Effector memory CD4-positive, alpha-beta T cell (primary cell): Measurements from ENCODE around the gene MARCHF9.
A peak's percentile ranks its signal among the peaks of the same experiment; 100 is the strongest.

Experiments
- DNase-seq, 3 donors: peaks; one replicate each; pipeline ENCODE4 v3.0.0-alpha.2; 2020
- H3K27ac ChIP-seq: 2 replicates; pipeline ENCODE4 v1.7.0; 2013; ENCODE audit warnings: mild to moderate bottlenecking, low read length, moderate library complexity; ENCODE audit not compliant: insufficient read depth, poor library complexity, severe bottlenecking
- H3K27me3 ChIP-seq: replicated peaks from 2 replicates; pipeline ENCODE4 v1.7.0; 2013; ENCODE audit warnings: mild to moderate bottlenecking, low read length; ENCODE audit not compliant: insufficient read depth, control insufficient read depth, poor library complexity, severe bottlenecking
- H3K36me3 ChIP-seq: 2 replicates; pipeline ENCODE4 v1.7.0; 2013; ENCODE audit warnings: mild to moderate bottlenecking, low read length, moderate library complexity; ENCODE audit not compliant: control insufficient read depth, insufficient read depth
- H3K4me1 ChIP-seq: 2 replicates; pipeline ENCODE4 v1.7.0; 2013; ENCODE audit warnings: low read length, mild to moderate bottlenecking; ENCODE audit not compliant: control insufficient read depth, insufficient read depth, poor library complexity, severe bottlenecking
- H3K4me3 ChIP-seq: 2 replicates; pipeline ENCODE4 v1.7.0; 2013; ENCODE audit warnings: low read length, low read depth, mild to moderate bottlenecking; ENCODE audit not compliant: insufficient read depth, poor library complexity, severe bottlenecking
- H3K9me3 ChIP-seq: 2 replicates; pipeline ENCODE4 v1.7.0; 2013; ENCODE audit warnings: mild to moderate bottlenecking, low read length, moderate library complexity; ENCODE audit not compliant: control insufficient read depth

MARCHF9 gene

DNA sequence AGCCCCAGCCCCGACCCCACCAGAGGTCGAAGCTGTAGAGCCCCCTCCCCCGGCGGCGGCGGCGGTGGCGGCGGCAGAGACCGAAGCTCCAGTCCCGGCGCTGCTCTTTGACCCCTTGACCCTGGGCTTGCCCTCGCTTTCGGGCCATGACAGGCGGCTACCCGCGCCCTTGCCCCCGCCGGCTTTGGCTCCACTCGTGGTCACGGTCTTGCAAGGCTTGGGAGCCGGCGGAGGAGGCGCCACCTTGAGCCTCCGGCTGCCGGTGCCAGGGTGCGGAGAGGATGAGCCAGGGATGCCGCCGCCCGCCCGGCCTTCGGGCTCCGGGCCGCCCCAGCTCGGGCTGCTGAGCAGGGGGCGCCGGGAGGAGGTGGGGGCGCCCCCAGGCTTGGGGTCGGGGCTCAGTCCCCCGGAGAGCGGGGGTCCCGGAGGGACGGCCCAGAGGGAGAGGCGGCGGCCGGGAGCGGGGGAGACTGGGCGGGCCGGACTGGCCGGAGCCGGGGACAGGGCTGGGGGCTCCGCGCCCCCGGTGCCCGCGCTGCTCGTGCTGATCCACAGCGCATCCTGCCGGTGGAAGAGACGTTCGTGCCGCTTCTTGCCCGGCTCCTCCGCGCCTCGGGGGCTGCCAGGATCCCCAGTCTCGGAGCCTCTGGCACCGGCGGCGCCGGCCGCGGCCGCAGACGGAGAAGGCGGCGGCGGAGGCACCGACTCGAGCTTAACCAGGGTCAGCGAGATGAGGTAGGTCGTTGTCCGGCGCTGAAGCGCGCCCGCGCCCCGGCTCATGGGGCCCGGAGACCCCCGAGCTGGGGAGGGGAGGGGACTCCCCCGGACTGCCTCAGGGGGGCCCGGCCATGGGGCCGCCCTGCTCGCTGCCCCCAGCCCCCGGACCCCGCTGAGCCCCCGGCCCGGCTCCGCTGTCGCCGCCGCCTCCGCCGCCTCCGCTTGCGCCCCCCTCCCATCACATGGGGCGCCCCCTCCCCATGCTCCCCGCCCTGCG is 17.1 kb upstream of the MARCHF9 start:
- Histone ChIP-seq H3K4me1 (peaks cover 39% of the 10 kb centered on the region), H3K27me3 (no peaks in the 10 kb centered on the region), H3K4me3 (no peak overlapping the region), H3K9me3 (no peaks in the 10 kb centered on the region), H3K27ac (no peak overlapping the region), H3K36me3 (peaks cover 62% of the 10 kb centered on the region)
- DNase-seq, result no peak

DNA sequence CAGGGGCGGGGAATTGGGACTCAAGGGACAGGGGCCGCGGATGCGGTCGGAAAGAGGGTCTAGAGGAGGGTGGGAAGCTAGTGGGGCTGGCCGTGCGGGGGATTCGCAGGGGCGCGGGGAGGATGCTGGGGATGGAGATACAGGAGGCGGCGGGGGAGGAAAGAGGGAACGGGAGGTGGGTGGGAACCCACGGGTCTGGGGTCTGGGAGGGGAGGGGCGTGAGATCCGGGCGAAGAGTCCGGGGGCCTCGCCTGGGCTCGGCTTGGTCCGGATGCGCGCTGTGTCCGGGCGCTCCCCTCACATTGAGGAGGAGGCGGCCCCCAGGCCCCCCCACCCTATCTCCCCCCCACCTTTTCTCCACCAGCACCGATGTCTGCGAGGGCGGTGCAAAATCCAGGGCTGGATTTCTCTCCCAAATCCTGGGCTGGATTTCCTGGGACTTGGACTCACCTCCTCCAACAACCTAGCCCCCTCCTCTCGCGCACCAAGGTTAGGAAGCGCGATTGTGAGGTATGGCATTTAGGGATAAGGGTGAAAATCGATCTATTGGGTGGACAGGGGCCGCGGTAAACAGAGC is 16.2 kb upstream of the MARCHF9 start, which contains the start of gene AGAP2:
TSS of gene AGAP2 (minus strand) at position 82 of the 577 bp plus-strand sequence. CDS start 496 bp downstream, outside the sequence.
- DNase-seq, result no peak
- H3K27me3 ChIP-seq, result no peaks in the 10 kb centered on the region
- no peaks in the 10 kb centered on the region for H3K9me3 ChIP-seq
- H3K4me1 ChIP-seq, result peaks cover 40% of the 10 kb centered on the region
- H3K27ac ChIP-seq, result peak within 1 kb of the TSS; percentile 94
- no peak within 1 kb of the TSS for H3K4me3 ChIP-seq
- peaks cover 52% of the 10 kb centered on the region for H3K36me3 ChIP-seq

GRCh38 chr12:57739387-57739786 is 15.5 kb upstream of the MARCHF9 start:
- H3K9me3 ChIP-seq, result no peaks in the 10 kb centered on the region
- no peak for DNase-seq
- peak overlapping the region; percentile 94 for H3K27ac ChIP-seq
- peaks cover 46% of the 10 kb centered on the region for H3K36me3 ChIP-seq
- no peak overlapping the region for H3K4me3 ChIP-seq
- peaks cover 46% of the 10 kb centered on the region for H3K4me1 ChIP-seq
- no peaks in the 10 kb centered on the region for H3K27me3 ChIP-seq

DNA sequence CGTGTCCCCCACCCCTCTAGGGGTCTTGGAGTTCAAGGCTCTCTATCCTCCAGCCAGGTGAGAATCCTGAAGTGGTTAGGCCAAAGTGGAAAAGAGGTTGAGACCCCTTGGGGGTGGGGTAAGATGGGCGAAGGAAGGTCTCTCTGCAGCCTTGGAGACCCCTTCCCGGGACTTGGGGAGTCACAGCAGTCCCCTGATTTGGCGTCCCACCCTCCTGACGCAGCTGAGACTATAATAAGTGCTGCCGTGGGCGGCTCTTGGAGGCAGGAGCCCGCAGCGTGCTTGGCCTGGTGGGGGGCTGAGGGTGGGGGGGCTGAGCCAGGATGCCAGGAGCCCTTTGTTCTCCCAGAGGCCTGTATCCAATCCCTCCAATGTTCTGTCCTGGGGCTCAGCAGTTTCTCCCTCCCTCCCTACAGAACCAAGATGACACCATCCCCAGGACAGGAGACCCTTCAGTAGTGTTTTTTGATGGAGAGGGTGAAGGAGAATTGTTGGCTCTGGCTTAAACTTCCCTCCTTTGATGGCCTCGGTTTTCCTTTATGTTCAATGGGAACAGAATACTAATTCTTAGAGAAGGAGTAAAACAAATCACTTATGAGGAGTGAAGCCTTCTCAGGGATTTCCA is 14.9 kb upstream of the MARCHF9 start:
- DNase-seq, result no peak
- Histone ChIP-seq H3K4me3 (no peak overlapping the region), H3K27me3 (no peaks in the 10 kb centered on the region), H3K9me3 (no peaks in the 10 kb centered on the region), H3K36me3 (peaks cover 39% of the 10 kb centered on the region), H3K27ac (peak overlapping the region; percentile 94), H3K4me1 (peaks cover 46% of the 10 kb centered on the region)

GRCh38 chr12:57740656-57741412 is 14.1 kb upstream of the MARCHF9 start:
- H3K27ac ChIP-seq, result peak overlapping the region; percentile 94
- H3K27me3 ChIP-seq, result no peaks in the 10 kb centered on the region
- H3K4me3 ChIP-seq, result peak overlapping the region; percentile 82
- H3K36me3 ChIP-seq, result peaks cover 32% of the 10 kb centered on the region
- peak; percentile 74 to 79 (median 78) for DNase-seq
- H3K4me1 ChIP-seq, result peaks cover 52% of the 10 kb centered on the region
- H3K9me3 ChIP-seq, result no peaks in the 10 kb centered on the region

DNA sequence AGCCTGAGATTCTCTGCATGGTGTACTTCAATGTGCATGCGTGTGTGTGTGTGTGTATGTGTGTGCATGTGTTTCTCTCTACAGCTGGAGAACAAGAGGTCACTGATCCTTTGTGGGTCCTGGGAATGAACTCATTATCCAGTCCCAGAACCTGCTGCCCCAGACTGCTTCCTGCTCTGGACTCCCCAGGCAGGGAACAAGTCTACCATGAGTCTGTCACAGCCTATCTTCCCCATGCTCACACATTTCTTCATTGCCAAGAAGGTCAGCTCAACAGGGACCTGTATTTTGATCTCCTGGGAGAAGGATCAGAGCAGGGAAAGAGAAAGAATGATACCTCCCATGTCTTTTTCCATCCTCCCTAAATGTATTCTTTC is 13.5 kb upstream of the MARCHF9 start:
- no peak for DNase-seq
- Histone ChIP-seq H3K4me3 (peak overlapping the region; percentile 82), H3K27ac (peak overlapping the region; percentile 94), H3K9me3 (no peaks in the 10 kb centered on the region), H3K4me1 (peaks cover 52% of the 10 kb centered on the region), H3K27me3 (no peaks in the 10 kb centered on the region), H3K36me3 (peaks cover 27% of the 10 kb centered on the region)

DNA sequence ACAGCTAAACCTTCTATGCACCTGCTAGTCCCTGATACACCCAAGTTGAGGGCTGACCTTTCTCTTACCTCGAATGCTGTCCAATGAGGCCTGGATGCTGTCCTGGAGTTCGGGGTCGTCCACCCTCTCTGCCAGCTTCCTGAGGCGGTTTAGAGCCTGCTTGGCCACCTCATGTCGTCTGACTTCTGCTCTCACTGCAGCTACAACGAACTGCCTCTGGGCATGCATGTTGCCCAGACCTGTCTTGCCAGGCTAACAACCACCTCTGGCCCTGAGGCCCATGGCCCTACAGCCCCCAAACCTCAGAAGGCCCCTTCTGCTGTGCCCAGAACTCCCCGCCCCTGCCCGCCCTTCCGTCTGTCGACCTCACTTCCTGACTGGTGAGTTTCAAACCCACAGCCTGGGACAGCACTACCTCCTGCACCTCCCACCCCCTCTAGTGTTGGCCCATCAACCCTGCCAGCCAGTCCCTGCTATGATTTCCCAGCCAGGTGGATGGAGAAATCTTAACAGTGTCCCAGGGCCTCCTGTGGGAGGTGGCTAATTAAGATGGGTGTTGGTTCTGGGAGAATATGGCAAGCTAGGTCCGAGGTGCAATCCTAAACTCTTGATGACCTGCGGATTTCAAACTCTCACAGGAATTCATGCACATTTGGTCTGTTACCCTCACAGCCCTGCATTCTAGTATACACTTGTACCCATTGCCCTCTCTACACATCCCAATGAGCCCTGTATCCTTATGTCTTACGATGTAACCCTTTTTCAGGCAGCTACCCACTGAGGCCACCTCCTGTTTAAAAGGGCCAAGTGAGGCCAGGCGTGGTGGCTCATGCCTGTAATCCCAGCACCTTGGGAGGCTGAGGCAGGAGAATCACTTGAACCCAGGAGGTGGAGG is 12.8 kb upstream of the MARCHF9 start:
- H3K9me3 ChIP-seq, result no peaks in the 10 kb centered on the region
- H3K27me3 ChIP-seq, result no peaks in the 10 kb centered on the region
- peak overlapping the region; percentile 94 for H3K27ac ChIP-seq
- peaks cover 27% of the 10 kb centered on the region for H3K36me3 ChIP-seq
- H3K4me3 ChIP-seq, result peak overlapping the region; percentile 82
- H3K4me1 ChIP-seq, result peaks cover 52% of the 10 kb centered on the region
- peak; percentile 70 to 76 (median 72) for DNase-seq

DNA sequence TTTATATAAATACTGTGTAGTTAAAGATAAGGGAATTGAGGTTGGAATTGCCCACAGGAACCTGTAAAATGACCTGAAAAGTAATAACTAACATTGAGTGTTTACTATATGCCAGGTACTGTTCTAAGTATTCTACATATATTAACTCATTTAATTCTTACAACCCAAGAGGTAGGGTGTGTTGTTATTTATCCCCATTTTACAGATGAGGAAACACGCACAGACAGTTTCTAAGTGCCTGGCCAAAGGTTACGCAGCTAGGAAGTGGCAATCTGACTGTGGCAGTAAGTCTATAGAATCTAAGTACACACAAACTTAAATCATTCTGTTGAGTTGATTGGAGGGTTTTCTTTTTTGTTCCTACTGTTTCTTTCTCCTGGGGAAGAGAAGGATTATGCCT is 11.1 kb upstream of the MARCHF9 start:
- DNase-seq, result no peak
- Histone ChIP-seq H3K36me3 (peaks cover 23% of the 10 kb centered on the region), H3K4me3 (no peak overlapping the region), H3K27me3 (no peaks in the 10 kb centered on the region), H3K4me1 (peaks cover 49% of the 10 kb centered on the region), H3K9me3 (no peaks in the 10 kb centered on the region), H3K27ac (peak overlapping the region; percentile 93)
